ENCODE measurements around the gene PGLYRP1.

The PGLYRP1 gene

GRCh38 chr19:46022431-46023310, at the start of gene PGLYRP1:
Gene PGLYRP1 (minus strand): TSS chr19:46023053. CDS start chr19:46023021, 32 bp downstream.
- no peak for DNase-seq

GRCh38 chr19:46069806-46070341, 47.0 kb upstream of the PGLYRP1 start:
- no peak for DNase-seq

GRCh38 chr19:46068345-46069258, 45.7 kb upstream of the PGLYRP1 start:
- no peak for DNase-seq

GRCh38 chr19:46067691-46068090, 44.8 kb upstream of the PGLYRP1 start:
- no peak for DNase-seq

- DNase-seq: no peak
Measured at GRCh38 chr19:46066471-46066870, 43.6 kb upstream of the PGLYRP1 start.

GRCh38 chr19:46065486-46066071, 42.7 kb upstream of the PGLYRP1 start:
- DNase-seq: no peak

GRCh38 chr19:46063201-46063600, 40.3 kb upstream of the PGLYRP1 start:
- no peak for DNase-seq

GRCh38 chr19:46060012-46060411, 37.2 kb upstream of the PGLYRP1 start:
- no peak for DNase-seq

GRCh38 chr19:46058778-46059177, 35.9 kb upstream of the PGLYRP1 start:
- no peak for DNase-seq

- DNase-seq: no peak
Measured at GRCh38 chr19:46056536-46056935, 33.7 kb upstream of the PGLYRP1 start.

- no peak for DNase-seq
Measured at GRCh38 chr19:46052896-46053295, 30.0 kb upstream of the PGLYRP1 start.

- peak; percentile 6 for DNase-seq
Measured at GRCh38 chr19:46049597-46049996, 26.7 kb upstream of the PGLYRP1 start.

GRCh38 chr19:46043519-46043918, 20.7 kb upstream of the PGLYRP1 start:
- no peak for DNase-seq

- no peak for DNase-seq
Measured at GRCh38 chr19:46042252-46042883, 19.5 kb upstream of the PGLYRP1 start.

- no peak for DNase-seq
Measured at GRCh38 chr19:46040952-46041500, 18.2 kb upstream of the PGLYRP1 start, which contains the start of gene IGFL4. Gene IGFL4 (minus strand): TSS chr19:46041002. CDS start chr19:46040962, 40 bp downstream.

- DNase-seq: no peak
Measured at GRCh38 chr19:46040125-46040524, 17.3 kb upstream of the PGLYRP1 start.

- DNase-seq: no peak
Measured at GRCh38 chr19:46036744-46037128, 13.9 kb upstream of the PGLYRP1 start.

- DNase-seq: no peak
Measured at GRCh38 chr19:46035986-46036743, 13.3 kb upstream of the PGLYRP1 start.

- DNase-seq: no peak
Measured at GRCh38 chr19:46035546-46035945, 12.7 kb upstream of the PGLYRP1 start.

GRCh38 chr19:46033401-46033800, 10.5 kb upstream of the PGLYRP1 start:
- no peak for DNase-seq

- DNase-seq: no peak
Measured at GRCh38 chr19:46032597-46033025, 9.8 kb upstream of the PGLYRP1 start.

All from CD4-positive, alpha-beta T cell treated with Interleukin-6 for 4 hours (primary cell).